AG04449 (cell line): ENCODE results near the gene SUPT6H.

Experiments used
- CTCF ChIA-PET: fragments of 350-600 bp; formaldehyde crosslinking; extraction: SDS; loops from one replicate; lab custom pipeline; 2021; ENCODE audit warnings: antibody characterized with exemption; lab: Yijun Ruan, JAX
- POLR2A ChIA-PET: fragments of 400-600, 350-600 bp; formaldehyde crosslinking; extraction: SDS; loops from one replicate; lab custom pipeline; 2020; ENCODE audit warnings: antibody characterized with exemption, inconsistent platforms; lab: Yijun Ruan, JAX
- DNase-seq: peaks from one replicate; pipeline ENCODE4 v3.0.0-alpha.2; 2010; ENCODE audit warnings: low read depth, low spot score
- H3K4me3 ChIP-seq: 2 replicates; pipeline ENCODE4 v1.5.1; 2011; ENCODE audit warnings: low read depth, mild to moderate bottlenecking, control low read depth, low read length
- TF ChIP-seq, protein P1 (sequence below): IDR thresholded peaks from one replicate; pipeline ENCODE4 v1.5.1; 2011; ENCODE audit warnings: mild to moderate bottlenecking, moderate library complexity, low read length, control low read depth, inconsistent platforms; ENCODE audit not compliant: insufficient read depth; ENCODE audit errors: missing control alignments

The SUPT6H gene

DNA sequence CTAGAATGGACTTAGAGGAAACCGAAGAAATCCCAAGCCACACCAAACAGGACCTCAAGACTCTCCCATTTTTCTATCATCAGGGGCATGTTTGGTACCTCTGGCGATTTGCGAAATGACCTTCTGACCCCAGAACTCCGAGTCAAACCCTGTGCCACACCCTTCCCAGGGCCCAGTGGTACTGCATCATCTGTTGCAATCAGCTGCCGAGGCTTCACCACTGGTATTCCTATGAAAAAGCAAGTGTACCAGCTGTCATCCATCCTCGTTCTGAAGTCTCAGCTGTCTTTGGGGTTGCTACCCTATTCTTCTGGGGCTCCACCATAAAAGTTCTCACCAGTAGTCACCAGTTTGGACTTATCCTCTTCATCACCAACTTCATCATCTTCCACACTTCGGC, 45.7 kb upstream of the SUPT6H start:
- TF ChIP-seq, protein P1, sequence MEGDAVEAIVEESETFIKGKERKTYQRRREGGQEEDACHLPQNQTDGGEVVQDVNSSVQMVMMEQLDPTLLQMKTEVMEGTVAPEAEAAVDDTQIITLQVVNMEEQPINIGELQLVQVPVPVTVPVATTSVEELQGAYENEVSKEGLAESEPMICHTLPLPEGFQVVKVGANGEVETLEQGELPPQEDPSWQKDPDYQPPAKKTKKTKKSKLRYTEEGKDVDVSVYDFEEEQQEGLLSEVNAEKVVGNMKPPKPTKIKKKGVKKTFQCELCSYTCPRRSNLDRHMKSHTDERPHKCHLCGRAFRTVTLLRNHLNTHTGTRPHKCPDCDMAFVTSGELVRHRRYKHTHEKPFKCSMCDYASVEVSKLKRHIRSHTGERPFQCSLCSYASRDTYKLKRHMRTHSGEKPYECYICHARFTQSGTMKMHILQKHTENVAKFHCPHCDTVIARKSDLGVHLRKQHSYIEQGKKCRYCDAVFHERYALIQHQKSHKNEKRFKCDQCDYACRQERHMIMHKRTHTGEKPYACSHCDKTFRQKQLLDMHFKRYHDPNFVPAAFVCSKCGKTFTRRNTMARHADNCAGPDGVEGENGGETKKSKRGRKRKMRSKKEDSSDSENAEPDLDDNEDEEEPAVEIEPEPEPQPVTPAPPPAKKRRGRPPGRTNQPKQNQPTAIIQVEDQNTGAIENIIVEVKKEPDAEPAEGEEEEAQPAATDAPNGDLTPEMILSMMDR = no peak
- ChIA-PET POLR2A (no interaction called here), CTCF (interaction anchor here (1.0 to 7.7 kb wide), 3 partner anchors 7 to 37 kb away, joined by 3 to 100 read pairs (median 37); no protein-coding TSS in a partner anchor)
- DNase-seq = no peak
- H3K4me3 ChIP-seq = no peak overlapping the region

GRCh38 chr17:28618464-28618863, 43.5 kb upstream of the SUPT6H start:
- TF ChIP-seq, protein P1 = no peak
- no peak overlapping the region for H3K4me3 ChIP-seq
- DNase-seq = no peak
- ChIA-PET POLR2A (no interaction called here), CTCF (interaction anchor here (0.9 to 7.7 kb wide), 4 partner anchors 24 to 125 kb away, joined by 3 to 37 read pairs (median 10); partner anchors contain the start of gene BLTP2)

DNA sequence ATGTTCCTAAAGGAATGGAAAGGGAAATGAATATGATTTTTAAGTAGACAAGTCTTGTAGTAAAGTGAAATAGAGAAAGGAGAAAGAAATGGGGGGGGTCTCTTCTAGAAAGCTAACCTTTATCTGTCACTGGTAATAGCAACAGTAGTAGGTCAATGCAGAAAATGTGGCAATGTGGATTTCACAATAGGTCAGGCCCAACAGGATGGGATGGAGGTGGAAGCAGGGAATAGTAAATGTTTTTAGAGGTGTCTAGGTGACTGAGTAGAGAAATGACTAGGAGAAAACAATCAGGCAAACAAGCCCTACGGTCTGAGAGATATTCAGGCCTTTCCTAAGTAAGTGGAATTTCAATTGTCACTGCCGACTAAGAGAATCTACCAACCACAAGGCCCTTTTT, 42.0 kb upstream of the SUPT6H start:
- ChIA-PET CTCF (interaction anchor here (0.9 to 10.1 kb wide), 3 partner anchors 7 to 113 kb away, joined by 3 to 100 read pairs (median 37); partner anchors contain the start of gene RSKR), POLR2A (no interaction called here)

GRCh38 chr17:28622186-28622585, 39.8 kb upstream of the SUPT6H start:
- ChIA-PET POLR2A (no interaction called here), CTCF (interaction anchor here (1.4 to 10.1 kb wide), 4 partner anchors 9 to 24 kb away, joined by 4 to 100 read pairs (median 21); partner anchors contain the start of gene RSKR)
- DNase-seq = no peak

More for the DNA sequence above, 42.0 kb upstream of the SUPT6H start:
- no peak for DNase-seq
- TF ChIP-seq, protein P1 = no peak
- no peak overlapping the region for H3K4me3 ChIP-seq

GRCh38 chr17:28623696-28624095, 38.3 kb upstream of the SUPT6H start:
- ChIA-PET CTCF (interaction anchor here (0.9 to 10.1 kb wide), 3 partner anchors 9 to 18 kb away, joined by 3 to 100 read pairs (median 37); partner anchors contain the start of gene RSKR), POLR2A (no interaction called here)
- H3K4me3 ChIP-seq = no peak overlapping the region
- TF ChIP-seq, protein P1 = no peak
- DNase-seq = no peak

More at GRCh38 chr17:28622186-28622585, 39.8 kb upstream of the SUPT6H start:
- H3K4me3 ChIP-seq = no peak overlapping the region
- TF ChIP-seq, protein P1 = no peak

- ChIA-PET POLR2A (no interaction called here), CTCF (interaction anchor here (10.1 kb wide), 1 partner anchor 11 kb away, joined by 100 read pairs; the partner anchor contains the start of gene RSKR)
- DNase-seq = no peak
- no peak overlapping the region for H3K4me3 ChIP-seq
- TF ChIP-seq, protein P1 = no peak
Observed at GRCh38 chr17:28624148-28624547, 37.9 kb upstream of the SUPT6H start.
